Body of pancreas (tissue), 4 donors: ENCODE results near the gene ATPAF2.

ENCODE experiments used
- CTCF ChIP-seq, 7 experiments: fragments of 450-650 bp in 4 of 7; fragments of 200-600 bp in 3 of 7; sonication (generic) in 3 of 7; IDR thresholded peaks; one replicate each; pipeline ENCODE4 v1.5.1; 2016 to 2019; ENCODE audit warnings: antibody characterized with exemption in 7 of 7
- POLR2A ChIP-seq, 3 donors: fragments of 450-650 bp; IDR thresholded peaks; one replicate each; pipeline ENCODE4 v1.6.1; 2016; ENCODE audit warnings: antibody characterized with exemption in 3 of 3, mild to moderate bottlenecking in 2 of 3

- TF ChIP-seq POLR2A (IDR thresholded peaks at IDR 0.05), result no peak
- no peak for TF ChIP-seq CTCF (IDR thresholded peaks at IDR 0.05)
Observed at GRCh38 chr17:18005496-18005895, 33.5 kb downstream of the ATPAF2 start.
